Measurements from ENCODE around the gene IGFLR1.

IGFLR1 gene

GRCh38 chr19:35751839-35752745, 9.8 kb upstream of the IGFLR1 start:
- TF ChIP-seq, protein P1, sequence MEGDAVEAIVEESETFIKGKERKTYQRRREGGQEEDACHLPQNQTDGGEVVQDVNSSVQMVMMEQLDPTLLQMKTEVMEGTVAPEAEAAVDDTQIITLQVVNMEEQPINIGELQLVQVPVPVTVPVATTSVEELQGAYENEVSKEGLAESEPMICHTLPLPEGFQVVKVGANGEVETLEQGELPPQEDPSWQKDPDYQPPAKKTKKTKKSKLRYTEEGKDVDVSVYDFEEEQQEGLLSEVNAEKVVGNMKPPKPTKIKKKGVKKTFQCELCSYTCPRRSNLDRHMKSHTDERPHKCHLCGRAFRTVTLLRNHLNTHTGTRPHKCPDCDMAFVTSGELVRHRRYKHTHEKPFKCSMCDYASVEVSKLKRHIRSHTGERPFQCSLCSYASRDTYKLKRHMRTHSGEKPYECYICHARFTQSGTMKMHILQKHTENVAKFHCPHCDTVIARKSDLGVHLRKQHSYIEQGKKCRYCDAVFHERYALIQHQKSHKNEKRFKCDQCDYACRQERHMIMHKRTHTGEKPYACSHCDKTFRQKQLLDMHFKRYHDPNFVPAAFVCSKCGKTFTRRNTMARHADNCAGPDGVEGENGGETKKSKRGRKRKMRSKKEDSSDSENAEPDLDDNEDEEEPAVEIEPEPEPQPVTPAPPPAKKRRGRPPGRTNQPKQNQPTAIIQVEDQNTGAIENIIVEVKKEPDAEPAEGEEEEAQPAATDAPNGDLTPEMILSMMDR (conservative IDR thresholded peaks at IDR 0.05) = no peak
- TF ChIP-seq ZFX (IDR thresholded peaks at IDR 0.05) = no peak
- H3K27ac ChIP-seq = no peak overlapping the region

DNA sequence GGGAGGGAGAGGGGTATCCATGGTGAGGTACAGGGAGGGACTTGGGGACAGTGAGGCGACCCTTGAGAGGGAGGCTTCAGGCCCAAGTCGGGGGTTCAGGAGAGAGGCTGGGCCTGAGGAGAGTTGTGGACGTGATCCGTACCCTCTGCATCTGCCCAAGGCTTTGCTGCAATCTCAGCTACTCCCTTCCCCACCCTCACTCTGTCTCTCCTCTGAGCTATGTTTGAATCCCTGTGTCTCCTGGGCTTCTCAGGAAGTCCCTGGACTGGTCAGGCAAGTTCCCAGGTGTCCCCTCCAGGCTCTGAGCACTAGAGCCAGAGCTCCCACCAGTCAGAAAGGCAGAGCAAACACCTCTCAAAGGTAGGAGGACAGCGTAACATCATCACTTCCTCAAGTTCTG, 7.9 kb upstream of the IGFLR1 start:
- H3K27ac ChIP-seq = no peak overlapping the region
- TF ChIP-seq, protein P1 (conservative IDR thresholded peaks at IDR 0.05) = no peak
- TF ChIP-seq ZFX (IDR thresholded peaks at IDR 0.05) = no peak

- no peak for TF ChIP-seq ZFX (IDR thresholded peaks at IDR 0.05)
- TF ChIP-seq, protein P1 (conservative IDR thresholded peaks at IDR 0.05) = no peak
- H3K27ac ChIP-seq = peak within 1 kb of the TSS; percentile 63
These were observed 6.1 kb upstream of the IGFLR1 start, which contains the start of gene LIN37 for GRCh38 chr19:35748106-35749020. Gene LIN37 (plus strand): TSS chr19:35748576. CDS start chr19:35748725, 149 bp downstream.

- TF ChIP-seq, protein P1 (conservative IDR thresholded peaks at IDR 0.05) = no peak
- TF ChIP-seq ZFX (IDR thresholded peaks at IDR 0.05) = no peak
- peak overlapping the region; percentile 89 for H3K27ac ChIP-seq
These were observed 4.3 kb upstream of the IGFLR1 start for GRCh38 chr19:35746531-35746930.

- TF ChIP-seq, protein P1 (conservative IDR thresholded peaks at IDR 0.05) = no peak
- TF ChIP-seq ZFX (IDR thresholded peaks at IDR 0.05) = no peak
- H3K27ac ChIP-seq = peak overlapping the region; percentile 89
These were observed 3.8 kb upstream of the IGFLR1 start for GRCh38 chr19:35746087-35746462.

- no peak for TF ChIP-seq ZFX (IDR thresholded peaks at IDR 0.05)
- TF ChIP-seq, protein P1 (conservative IDR thresholded peaks at IDR 0.05) = no peak
- H3K27ac ChIP-seq = peak within 1 kb of the TSS; percentile 89
These were observed 3.3 kb upstream of the IGFLR1 start, which contains the start of the genes PSENEN and U2AF1L4 for GRCh38 chr19:35745328-35746086. Gene PSENEN (plus strand): TSS chr19:35745651. CDS start chr19:35745931, 280 bp downstream. Gene U2AF1L4 (minus strand): TSS chr19:35745418. CDS start chr19:35745391, 27 bp downstream.

All from C4-2B (cell line).